Fibroblast of lung (primary cell): Measurements from ENCODE around the gene ACRBP.

Experiments used
- EZH2 ChIP-seq: IDR thresholded peaks from 2 replicates; pipeline ENCODE4 v1.5.1; 2012; ENCODE audit warnings: low read length, control low read depth, mild to moderate bottlenecking; ENCODE audit errors: missing control alignments
- TF ChIP-seq, protein P1 (sequence below), 2 donors: IDR thresholded peaks in 1 of 2; conservative IDR thresholded peaks in 1 of 2; 1 replicate in 1 of 2; 2 replicates in 1 of 2; pipeline ENCODE4 v1.5.1; 2011 to 2012; ENCODE audit warnings: low read length in 2 of 2, control low read depth in 1 of 2, inconsistent platforms in 1 of 2, low read depth in 1 of 2, mild to moderate bottlenecking in 1 of 2

DNA sequence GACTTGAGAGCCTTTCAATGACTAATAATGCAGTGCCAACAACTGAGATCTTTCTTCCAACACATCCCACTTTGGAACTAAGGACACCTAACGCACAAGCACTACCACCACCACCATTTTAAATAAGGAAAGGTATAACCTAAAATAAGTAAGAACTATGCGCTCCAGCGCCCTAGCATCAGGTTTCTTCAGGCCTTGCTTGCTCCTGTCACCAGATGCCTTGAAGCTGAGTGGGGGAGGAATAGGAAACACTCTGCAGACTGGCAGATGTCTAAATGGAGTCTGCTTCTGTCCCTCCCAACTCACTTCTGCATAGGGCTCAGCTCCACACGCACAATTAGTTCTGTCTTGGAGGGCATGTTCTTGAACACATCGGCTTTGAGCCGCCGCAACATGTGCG lies 55.1 kb downstream of the ACRBP start:
- TF ChIP-seq, protein P1, sequence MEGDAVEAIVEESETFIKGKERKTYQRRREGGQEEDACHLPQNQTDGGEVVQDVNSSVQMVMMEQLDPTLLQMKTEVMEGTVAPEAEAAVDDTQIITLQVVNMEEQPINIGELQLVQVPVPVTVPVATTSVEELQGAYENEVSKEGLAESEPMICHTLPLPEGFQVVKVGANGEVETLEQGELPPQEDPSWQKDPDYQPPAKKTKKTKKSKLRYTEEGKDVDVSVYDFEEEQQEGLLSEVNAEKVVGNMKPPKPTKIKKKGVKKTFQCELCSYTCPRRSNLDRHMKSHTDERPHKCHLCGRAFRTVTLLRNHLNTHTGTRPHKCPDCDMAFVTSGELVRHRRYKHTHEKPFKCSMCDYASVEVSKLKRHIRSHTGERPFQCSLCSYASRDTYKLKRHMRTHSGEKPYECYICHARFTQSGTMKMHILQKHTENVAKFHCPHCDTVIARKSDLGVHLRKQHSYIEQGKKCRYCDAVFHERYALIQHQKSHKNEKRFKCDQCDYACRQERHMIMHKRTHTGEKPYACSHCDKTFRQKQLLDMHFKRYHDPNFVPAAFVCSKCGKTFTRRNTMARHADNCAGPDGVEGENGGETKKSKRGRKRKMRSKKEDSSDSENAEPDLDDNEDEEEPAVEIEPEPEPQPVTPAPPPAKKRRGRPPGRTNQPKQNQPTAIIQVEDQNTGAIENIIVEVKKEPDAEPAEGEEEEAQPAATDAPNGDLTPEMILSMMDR (conservative IDR thresholded peaks at IDR 0.05 in 1 of 2, IDR thresholded peaks at IDR 0.05 in 1 of 2; ENCODE audit: low read depth in 1 of 2, low read length in 2 of 2): no peak
- no peak for TF ChIP-seq EZH2
